ENCODE measurements around the gene PIGX.

The PIGX gene

GRCh38 chr3:196757876-196758739, 45.9 kb downstream of the PIGX start:
- H3K4me3 ChIP-seq (ENCODE audit: low read depth, low read length): no peak overlapping the region
- no peak for DNase-seq (ENCODE audit: low read depth)
- TF ChIP-seq CTCF (IDR thresholded peaks at IDR 0.05; ENCODE audit: insufficient read depth, low read depth, low read length, missing control alignments): no peak

DNA sequence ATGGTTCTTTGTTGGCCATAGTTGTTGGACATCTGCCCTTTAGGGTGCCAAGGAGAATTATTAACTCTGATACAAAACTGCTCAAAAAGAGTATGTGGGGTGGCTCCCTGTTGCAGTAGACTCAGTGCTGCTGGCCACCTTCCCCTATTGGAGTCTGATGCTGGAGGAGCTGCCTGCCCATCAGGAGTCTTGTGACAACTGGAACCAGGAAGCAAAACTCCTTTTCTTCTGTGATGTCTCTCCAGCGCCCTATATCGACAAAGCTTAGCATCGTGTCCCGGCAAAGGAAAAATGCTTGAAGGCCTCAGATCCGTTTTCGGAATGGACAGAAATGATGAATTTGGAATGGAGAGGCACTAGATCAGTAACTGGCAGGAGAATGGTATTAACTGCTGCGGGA, 51.0 kb downstream of the PIGX start:
- no peak for TF ChIP-seq CTCF (IDR thresholded peaks at IDR 0.05; ENCODE audit: insufficient read depth, low read depth, low read length, missing control alignments)
- H3K4me3 ChIP-seq (ENCODE audit: low read depth, low read length): no peak overlapping the region
- DNase-seq (ENCODE audit: low read depth): no peak

DNA sequence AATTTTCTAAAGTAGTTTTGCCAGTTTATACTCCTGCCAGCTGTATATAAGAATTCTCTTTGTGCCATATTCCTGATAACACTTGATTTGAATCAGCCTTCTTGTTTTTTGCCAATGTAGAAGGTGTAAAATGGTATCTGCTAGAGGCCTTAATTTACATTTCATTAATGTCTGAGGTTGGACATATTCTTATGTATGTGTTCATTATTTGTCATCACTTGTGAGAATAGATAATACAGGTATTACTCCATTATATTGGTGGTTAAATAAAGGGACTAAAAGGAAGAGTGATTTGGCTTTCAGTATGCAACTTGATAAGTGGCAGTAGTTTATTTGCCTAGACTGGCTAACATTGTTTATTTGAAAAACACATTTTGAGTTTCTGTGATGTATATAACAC, 53.3 kb downstream of the PIGX start:
- no peak overlapping the region for H3K4me3 ChIP-seq (ENCODE audit: low read depth, low read length)
- TF ChIP-seq CTCF (IDR thresholded peaks at IDR 0.05; ENCODE audit: insufficient read depth, low read depth, low read length, missing control alignments): no peak
- DNase-seq (ENCODE audit: low read depth): no peak

- no peak for DNase-seq (ENCODE audit: low read depth)
- H3K4me3 ChIP-seq (ENCODE audit: low read depth, low read length): no peak overlapping the region
- no peak for TF ChIP-seq CTCF (IDR thresholded peaks at IDR 0.05; ENCODE audit: insufficient read depth, low read depth, low read length, missing control alignments)
Observed at GRCh38 chr3:196771067-196771466, 58.9 kb downstream of the PIGX start.

DNA sequence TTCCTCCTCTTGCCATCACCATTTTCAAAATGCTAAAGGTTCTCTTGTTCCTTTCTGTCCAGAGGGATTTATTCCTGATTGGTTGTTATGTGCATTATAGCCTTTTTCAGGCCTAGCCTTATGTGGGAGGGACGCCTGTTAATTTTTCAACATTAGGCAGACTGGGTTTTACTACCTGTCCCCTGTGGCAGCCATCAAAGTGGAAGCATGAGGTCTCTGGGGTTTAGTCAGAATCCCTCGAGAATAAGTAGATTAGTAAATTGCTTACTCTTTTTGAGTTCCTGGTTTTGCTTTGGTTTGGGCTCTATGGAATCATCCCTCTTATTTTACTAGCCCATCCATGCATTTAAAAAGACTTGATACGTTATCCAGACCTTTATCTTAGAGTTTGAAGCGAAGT, 59.9 kb downstream of the PIGX start:
- TF ChIP-seq CTCF (IDR thresholded peaks at IDR 0.05; ENCODE audit: insufficient read depth, low read depth, low read length, missing control alignments): no peak
- DNase-seq (ENCODE audit: low read depth): peak; percentile 19
- H3K4me3 ChIP-seq (ENCODE audit: low read depth, low read length): no peak overlapping the region

- H3K4me3 ChIP-seq (ENCODE audit: low read depth, low read length): no peak overlapping the region
- no peak for TF ChIP-seq CTCF (IDR thresholded peaks at IDR 0.05; ENCODE audit: insufficient read depth, low read depth, low read length, missing control alignments)
Observed at GRCh38 chr3:196772897-196773296, 60.7 kb downstream of the PIGX start.

More at GRCh38 chr3:196772897-196773296, 60.7 kb downstream of the PIGX start:
- DNase-seq (ENCODE audit: low read depth): no peak

All from GM12865 (cell line).